Right lobe of liver (tissue), 6 donors: ENCODE data around the gene ADAMTS2. TPM values are rescaled to one million over a fixed set of nuclear protein-coding genes. Genes with fewer than 3 reads are reported as not detected.

Experiments
- ATAC-seq, 4 donors: fragments of 200-7000 bp; cut with Tn5 transposase; one replicate each; pipeline ENCODE4 v1.9.1; 2020; ENCODE audit warnings: mild to moderate bottlenecking in 4 of 4, moderate library complexity in 4 of 4
- DNase-seq, 3 donors: peaks; one replicate each; pipeline ENCODE4 v3.0.0-alpha.2; 2020
- H3K27ac ChIP-seq, 3 donors: fragments of 200-600 bp; one replicate each; pipeline ENCODE4 v1.8.0; 2022
- H3K27me3 ChIP-seq, 2 donors: fragments of 200-600 bp; one replicate each; pipeline ENCODE4 v1.8.0; 2022
- H3K36me3 ChIP-seq, 4 donors: fragments of 200-600 bp; sonication (generic) in 1 of 4; one replicate each; pipeline versions ENCODE4 v1.5.1 to v1.8.0; 2017 to 2022; ENCODE audit warnings: control low read depth in 1 of 4
- H3K4me1 ChIP-seq, 4 donors: fragments of 200-600 bp; sonication (generic) in 1 of 4; one replicate each; pipeline versions ENCODE4 v1.5.1 to v1.8.0; 2017 to 2022; ENCODE audit warnings: control low read depth in 1 of 4
- H3K4me3 ChIP-seq, 3 donors: fragments of 200-600 bp; one replicate each; pipeline ENCODE4 v1.8.0; 2022
- H3K9me3 ChIP-seq, 4 donors: fragments of 200-600 bp; sonication (generic) in 1 of 4; one replicate each; pipeline versions ENCODE4 v1.5.1 to v1.8.0; 2017 to 2022; ENCODE audit warnings: control low read depth in 1 of 4
- CTCF ChIP-seq, 4 donors: fragments of 200-600 bp in 3 of 4; fragments of 450-650 bp in 1 of 4; IDR thresholded peaks; one replicate each; pipeline versions ENCODE4 v1.5.1 to v1.8.0; 2016 to 2022; ENCODE audit warnings: antibody characterized with exemption in 4 of 4, mild to moderate bottlenecking in 2 of 4
- POLR2A ChIP-seq: fragments of 450-650 bp; IDR thresholded peaks from one replicate; pipeline ENCODE4 v1.6.1; 2017; ENCODE audit warnings: antibody characterized with exemption, mild to moderate bottlenecking
- WGBS: methylation state at CpG from one replicate; pipeline ENCODE4 v1.1.6; 2018; ENCODE audit warnings: low coverage, low lambda C conversion rate; ENCODE audit not compliant: insufficient coverage; ENCODE audit errors: missing lambda C conversion rate; 5-methylcytosine and 5-hydroxymethylcytosine counted together
- intact Hi-C, 2 donors: fragments of 100-400 bp; cut with DNase I; formaldehyde crosslinking; loops; one replicate each; pipeline versions ENCODE4 v1.11.2 to v1.14.1; 2022
- total RNA-seq, 6 experiments: library from RNA; depleted of rRNA in 2 of 6; stranded (reverse); fragments of >200 nt in 2 of 6; fragmentation: NEBNext Ultra II Directional in 3 of 6; extraction: Animal tissue kit (Norgen Biotek cat#: 25700) in 3 of 6; gene quantifications; one replicate each; pipeline versions ENCODE4 v1.1.0 to v1.2.4, GENCODE V29; 2016 to 2023
- donor health status: DM: no; HTN: yes; CAD: no.
- donor health status: DM: no; HTN: no; CAD: no.
- donor health status: DM: no; HTN: no; CAD: no.
- donor health status: DM: no; HTN: yes; CAD: no.
- donor health status: DM: no; HTN: yes; CAD: no.

Gene ADAMTS2
- total RNA-seq, 6 experiments from 2014 or later = 6.3 to 18.9 (median 13.5) TPM

DNA sequence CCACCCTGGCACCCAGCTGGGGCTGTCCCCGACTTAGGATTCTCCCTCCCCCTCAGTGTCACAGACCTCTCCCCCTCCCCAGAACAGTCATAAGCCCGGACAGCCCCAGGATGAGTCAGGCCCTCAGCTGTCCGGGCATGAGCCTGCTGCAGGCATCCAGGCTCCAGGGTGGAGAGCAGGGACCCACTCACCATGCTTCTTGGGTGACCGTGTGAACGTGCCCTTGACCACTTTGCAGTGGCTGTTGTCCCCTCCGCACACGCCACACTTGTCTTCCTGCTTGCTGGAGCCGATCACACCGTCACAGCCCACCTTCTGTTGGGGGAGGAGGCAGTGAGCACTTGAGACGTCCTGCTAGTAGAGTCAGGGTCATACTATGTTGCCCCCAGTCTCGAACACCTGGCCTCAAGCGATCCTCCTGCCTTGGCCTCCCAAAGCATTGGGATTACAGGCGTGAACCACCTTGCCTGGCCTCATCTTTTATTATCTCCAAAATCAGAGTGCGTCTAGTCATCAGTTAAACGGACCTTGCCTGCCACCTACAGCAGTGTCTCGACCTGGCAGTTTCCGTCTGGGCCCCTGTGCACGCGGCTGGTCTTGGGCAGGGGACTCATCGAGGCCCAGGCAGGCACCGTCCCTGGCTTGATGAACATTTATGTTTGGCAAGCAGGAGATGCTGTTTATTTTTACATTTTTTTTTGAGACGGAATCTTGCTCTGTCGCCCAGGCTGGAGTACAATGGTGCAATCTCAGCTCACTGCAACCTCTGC lies 212.5 kb downstream of the ADAMTS2 start:
- intact Hi-C loops = no loop called here
- Histone ChIP-seq H3K36me3 (no peaks in the 10 kb centered on the region), H3K4me1 (no peaks in the 10 kb centered on the region), H3K4me3 (no peak overlapping the region), H3K27me3 (no peaks in the 10 kb centered on the region), H3K27ac (no peak overlapping the region), H3K9me3 (no peaks in the 10 kb centered on the region)
- 77% methylated on average over 12 of the region's 23 CpGs for WGBS
- DNase-seq = no peak
- no peak for TF ChIP-seq CTCF (IDR thresholded peaks at IDR 0.05)
- TF ChIP-seq POLR2A = no peak
- ATAC-seq = no peak

DNA sequence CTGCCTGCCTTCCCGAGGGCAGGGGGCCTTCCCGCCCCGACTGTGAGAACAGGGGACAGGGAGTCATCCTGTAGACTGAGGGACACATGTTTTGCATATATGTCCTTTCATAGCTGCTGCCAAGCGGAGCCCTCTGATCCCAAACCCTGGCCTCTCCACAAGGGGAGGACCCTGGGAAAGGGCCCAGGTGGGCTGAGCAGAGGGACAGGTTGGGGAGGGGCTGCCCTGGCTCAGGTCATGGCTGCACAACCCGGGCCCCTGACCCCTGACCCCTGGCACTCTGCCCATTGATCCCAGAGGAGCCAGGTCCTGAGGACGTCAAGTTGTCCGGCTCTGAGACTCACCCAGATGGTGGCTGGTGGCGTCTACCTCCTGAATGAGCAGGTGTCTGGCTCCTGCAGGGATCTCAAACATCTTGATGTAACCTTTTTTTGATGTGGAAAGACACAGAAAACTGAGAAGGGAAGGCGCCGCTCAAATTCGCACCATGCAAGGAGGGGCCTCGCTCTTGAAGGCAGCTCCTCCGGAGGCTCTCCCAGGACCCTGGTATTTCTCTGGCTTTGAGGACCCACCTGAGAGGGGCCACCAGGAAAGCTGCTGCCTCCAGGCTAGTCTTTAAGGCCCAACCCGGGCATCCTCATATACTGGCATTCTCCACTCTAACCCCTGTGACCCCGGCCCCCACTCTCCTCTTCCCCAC lies 213.2 kb downstream of the ADAMTS2 start:
- 100% methylated on average over 5 of the region's 15 CpGs for WGBS
- intact Hi-C loops = no loop called here
- DNase-seq = peak in 1 of 3 donors; percentile 32
- Histone ChIP-seq H3K4me1 (no peaks in the 10 kb centered on the region), H3K27ac (no peak overlapping the region), H3K4me3 (no peak overlapping the region), H3K9me3 (no peaks in the 10 kb centered on the region), H3K36me3 (no peaks in the 10 kb centered on the region), H3K27me3 (no peaks in the 10 kb centered on the region)
- no peak for TF ChIP-seq POLR2A
- no peak for ATAC-seq

DNA sequence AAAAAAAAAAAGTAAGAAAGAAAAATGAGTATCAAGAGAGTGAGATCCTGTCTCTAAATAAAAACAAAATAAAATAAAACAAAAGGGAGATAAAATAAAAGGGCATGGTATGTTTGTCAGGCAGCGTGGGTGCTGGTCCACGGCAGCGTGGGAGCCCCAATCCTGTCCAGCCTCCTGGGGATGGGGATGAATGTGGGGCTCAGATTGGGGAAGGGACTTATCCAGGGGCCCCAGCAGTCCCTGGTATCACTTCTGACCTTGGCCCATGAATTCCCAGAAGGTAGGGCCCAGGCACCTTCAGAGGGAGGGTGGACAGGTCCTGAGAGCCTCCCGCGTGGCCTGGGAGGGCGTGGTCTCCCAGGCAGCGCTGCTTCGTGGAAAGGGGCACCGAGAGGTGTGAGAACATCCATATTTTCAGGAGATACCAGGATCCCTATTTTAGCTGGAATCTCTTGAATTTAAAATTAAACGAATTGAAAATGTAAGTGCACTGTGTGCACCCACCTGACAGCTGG lies 213.9 kb downstream of the ADAMTS2 start:
- DNase-seq = no peak
- Histone ChIP-seq H3K9me3 (no peaks in the 10 kb centered on the region), H3K27me3 (no peaks in the 10 kb centered on the region), H3K27ac (no peak overlapping the region), H3K36me3 (no peaks in the 10 kb centered on the region), H3K4me3 (no peak overlapping the region), H3K4me1 (no peaks in the 10 kb centered on the region)
- WGBS = 72% methylated on average over 10 of the region's 10 CpGs
- no peak for TF ChIP-seq POLR2A
- no peak for TF ChIP-seq CTCF (IDR thresholded peaks at IDR 0.05)
- intact Hi-C loops = no loop called here
- no peak for ATAC-seq

GRCh38 chr5:179130101-179130681 lies 215.1 kb downstream of the ADAMTS2 start:
- ATAC-seq (no peak), DNase-seq (peak in 1 of 3 donors; percentile 29)
- H3K4me1 ChIP-seq = no peaks in the 10 kb centered on the region
- H3K9me3 ChIP-seq = no peaks in the 10 kb centered on the region
- 43% methylated on average over 2 of the region's 14 CpGs for WGBS
- TF ChIP-seq POLR2A (no peak), CTCF (IDR thresholded peaks at IDR 0.05) (no peak)
- intact Hi-C loops = no loop called here
- H3K27me3 ChIP-seq = no peaks in the 10 kb centered on the region
- H3K4me3 ChIP-seq = no peak overlapping the region
- no peak overlapping the region for H3K27ac ChIP-seq
- no peaks in the 10 kb centered on the region for H3K36me3 ChIP-seq

DNA sequence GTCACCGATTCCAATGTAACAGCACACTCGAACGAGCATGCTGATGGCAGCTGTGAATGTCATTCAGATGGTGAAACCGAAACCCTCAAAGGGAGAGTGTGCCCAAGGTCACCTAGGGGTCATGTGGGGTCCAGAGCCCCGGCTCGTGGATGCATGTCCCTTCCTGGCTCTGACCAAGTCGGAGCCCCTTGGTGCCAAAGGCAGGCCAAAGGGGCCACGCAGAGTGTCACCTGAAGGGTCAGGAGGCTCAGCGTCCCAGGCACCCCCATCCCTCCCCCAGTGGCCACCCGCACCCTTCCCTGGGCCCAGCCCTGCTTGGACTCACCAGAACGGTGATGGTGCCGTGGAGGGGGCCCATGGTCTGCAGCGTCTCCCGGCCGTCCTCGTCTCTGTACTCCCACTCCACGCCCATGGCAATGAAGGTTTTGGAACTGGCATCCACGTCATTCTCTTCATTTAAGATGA lies 215.6 kb downstream of the ADAMTS2 start:
- Histone ChIP-seq H3K27ac (no peak overlapping the region), H3K27me3 (no peaks in the 10 kb centered on the region), H3K4me1 (no peaks in the 10 kb centered on the region), H3K4me3 (no peak overlapping the region), H3K9me3 (no peaks in the 10 kb centered on the region), H3K36me3 (no peaks in the 10 kb centered on the region)
- DNase-seq (no peak), ATAC-seq (no peak)
- TF ChIP-seq POLR2A (no peak), CTCF (IDR thresholded peaks at IDR 0.05) (no peak)
- 73% methylated on average over 9 of the region's 18 CpGs for WGBS
- intact Hi-C loops = no loop called here
